B cell (primary cell): Measurements from ENCODE around the gene ZNF79. TPM values are rescaled to one million over a fixed set of nuclear protein-coding genes. Genes with fewer than 3 reads are reported as not detected.

ENCODE experiments used
- ATAC-seq: fragments of 200-7000 bp; cut with Tn5 transposase; one replicate; pipeline ENCODE4 v1.10.0; 2021; ENCODE audit warnings: low read depth, mild to moderate bottlenecking, moderate number of reproducible peaks, moderate library complexity
- CTCF ChIA-PET: fragments of 350-600 bp; sonication (Branson Sonifier 250); formaldehyde crosslinking; loops from one replicate; lab custom pipeline; 2021; ENCODE audit warnings: antibody characterized with exemption, inconsistent platforms; lab: Charles Lee
- POLR2A ChIA-PET: fragments of 350-600 bp; sonication (Branson Sonifier 250); formaldehyde crosslinking; loops from one replicate; lab custom pipeline; 2021; ENCODE audit warnings: antibody characterized with exemption; lab: Charles Lee
- DNase-seq: peaks from one replicate; pipeline ENCODE4 v3.0.0; 2013
- H2AFZ ChIP-seq: 2 replicates; pipeline ENCODE4 v1.6.1; 2012; ENCODE audit warnings: mild to moderate bottlenecking, low read depth, low read length; ENCODE audit not compliant: insufficient read depth, poor library complexity, severe bottlenecking
- H3K27ac ChIP-seq, 2 donors: 1 replicate in 1 of 2; 2 replicates in 1 of 2; pipeline ENCODE4 v1.5.1; 2012 to 2013; ENCODE audit warnings: low read length in 2 of 2, mild to moderate bottlenecking in 2 of 2, moderate library complexity in 1 of 2
- H3K27me3 ChIP-seq, 4 experiments: fragments of 200-600 bp in 1 of 4; sonication (generic) in 1 of 4; replicated peaks in 1 of 4; 1 replicate in 2 of 4; 2 replicates in 2 of 4; pipeline versions ENCODE4 v1.6.1 to v1.7.0; 2013 to 2016; ENCODE audit warnings: low read length in 3 of 4, mild to moderate bottlenecking in 2 of 4, mixed read lengths in 1 of 4, moderate library complexity in 1 of 4; ENCODE audit not compliant: insufficient read depth in 4 of 4, control insufficient read depth in 3 of 4; ENCODE audit errors: control extremely low read depth in 1 of 4
- H3K36me3 ChIP-seq, 2 experiments: replicated peaks in 1 of 2; 1 replicate in 1 of 2; 2 replicates in 1 of 2; pipeline versions ENCODE4 v1.6.1 to v1.7.1; 2013; ENCODE audit warnings: low read length in 1 of 2; ENCODE audit not compliant: insufficient read depth in 2 of 2, control insufficient read depth in 1 of 2; ENCODE audit errors: control extremely low read depth in 1 of 2, extremely low read depth in 1 of 2
- H3K4me1 ChIP-seq, 2 donors: fragments of 200-600 bp in 1 of 2; sonication (generic) in 1 of 2; 1 replicate in 1 of 2; 2 replicates in 1 of 2; pipeline versions ENCODE4 v1.5.1 to v1.6.1; 2013 to 2017; ENCODE audit warnings: low read length in 2 of 2; ENCODE audit not compliant: control insufficient read depth in 2 of 2, insufficient read depth in 2 of 2
- H3K4me2 ChIP-seq: replicated peaks from 2 replicates; pipeline ENCODE3; 2012; ENCODE audit warnings: mild to moderate bottlenecking, low read depth, low read length; ENCODE audit not compliant: poor library complexity, severe bottlenecking
- H3K4me3 ChIP-seq, 5 experiments: fragments of 200-600 bp in 1 of 5; sonication (generic) in 1 of 5; 1 replicate in 3 of 5; 2 replicates in 2 of 5; pipeline versions ENCODE4 v1.5.1 to v1.7.0; 2011 to 2016; ENCODE audit warnings: low read length in 4 of 5, mild to moderate bottlenecking in 4 of 5, low read depth in 2 of 5, control low read depth in 1 of 5, moderate library complexity in 1 of 5; ENCODE audit not compliant: insufficient read depth in 1 of 5; ENCODE audit errors: control extremely low read depth in 1 of 5, extremely low read depth in 1 of 5
- H3K79me2 ChIP-seq: fragments of 200-600 bp; sonication (generic); one replicate; pipeline ENCODE4 v1.6.0; 2016; ENCODE audit warnings: low read length; ENCODE audit not compliant: control insufficient read depth, insufficient read depth
- H3K9ac ChIP-seq: fragments of 200-600 bp; sonication (generic); 2 replicates; pipeline ENCODE4 v1.6.1; 2017; ENCODE audit warnings: mild to moderate bottlenecking, low read length, moderate library complexity
- H3K9me3 ChIP-seq, 3 donors: one replicate each; pipeline versions ENCODE4 v1.6.1 to v1.7.1; 2013; ENCODE audit warnings: low read length in 2 of 3; ENCODE audit not compliant: control insufficient read depth in 2 of 3, insufficient read depth in 1 of 3; ENCODE audit errors: control extremely low read depth in 1 of 3
- H4K20me1 ChIP-seq: 2 replicates; pipeline ENCODE4 v1.6.0; 2012; ENCODE audit warnings: mild to moderate bottlenecking, low read length; ENCODE audit not compliant: insufficient read depth, control insufficient read depth, poor library complexity, severe bottlenecking
- H3K27ac Mint-ChIP-seq: one replicate; pipeline ENCODE4 v1.8.0; 2021; ENCODE audit warnings: mixed read lengths
- H3K27me3 Mint-ChIP-seq: one replicate; pipeline ENCODE4 v1.8.0; 2021; ENCODE audit warnings: mixed read lengths
- H3K4me1 Mint-ChIP-seq: one replicate; pipeline ENCODE4 v1.8.0; 2021; ENCODE audit warnings: mixed read lengths
- H3K4me3 Mint-ChIP-seq: one replicate; pipeline ENCODE4 v1.8.0; 2021; ENCODE audit warnings: mixed read lengths
- H3K9me3 Mint-ChIP-seq: one replicate; pipeline ENCODE4 v1.8.0; 2022; ENCODE audit warnings: mixed read lengths; ENCODE audit not compliant: insufficient read depth
- EZH2 ChIP-seq: IDR thresholded peaks from 2 replicates; pipeline ENCODE4 v1.6.1; 2012; ENCODE audit warnings: borderline replicate concordance, low read depth, mild to moderate bottlenecking, moderate library complexity, low read length; ENCODE audit not compliant: insufficient read depth, poor library complexity, severe bottlenecking
- WGBS: methylation state at CpG from one replicate; pipeline ENCODE4 v1.1.5; 2013; ENCODE audit warnings: missing lambda C conversion rate; ENCODE audit not compliant: insufficient coverage; 5-methylcytosine and 5-hydroxymethylcytosine counted together
- intact Hi-C: fragments of 100-400 bp; cut with micrococcal nuclease; formaldehyde crosslinking; loops from one replicate; pipeline ENCODE4 v1.10.0; 2022
- polyA plus RNA-seq: library from polyadenylated mRNA; depleted of rRNA; stranded (reverse); fragments of >200 nt; gene quantifications from 2 replicates; pipeline ENCODE4 v1.2.3, GENCODE V29; 2012
- total RNA-seq, 2 donors: library from RNA; stranded (reverse); fragments of 120-200 nt in 1 of 2; gene quantifications; 1 replicate in 1 of 2; 2 replicates in 1 of 2; pipeline versions ENCODE4 v1.2.3 to v1.2.4, GENCODE V29; 2013 to 2022
- TF ChIP-seq, protein P1 (sequence below): fragments of 200-600 bp; IDR thresholded peaks from one replicate; pipeline ENCODE4 v1.8.0; 2022; ENCODE audit warnings: antibody characterized with exemption, mild to moderate bottlenecking

Gene ZNF79
- total and polyA plus RNA-seq, 2 donors (not counting 1 experiment from before 2014, with no cell fraction given): 4.8 to 16.1 TPM

DNA sequence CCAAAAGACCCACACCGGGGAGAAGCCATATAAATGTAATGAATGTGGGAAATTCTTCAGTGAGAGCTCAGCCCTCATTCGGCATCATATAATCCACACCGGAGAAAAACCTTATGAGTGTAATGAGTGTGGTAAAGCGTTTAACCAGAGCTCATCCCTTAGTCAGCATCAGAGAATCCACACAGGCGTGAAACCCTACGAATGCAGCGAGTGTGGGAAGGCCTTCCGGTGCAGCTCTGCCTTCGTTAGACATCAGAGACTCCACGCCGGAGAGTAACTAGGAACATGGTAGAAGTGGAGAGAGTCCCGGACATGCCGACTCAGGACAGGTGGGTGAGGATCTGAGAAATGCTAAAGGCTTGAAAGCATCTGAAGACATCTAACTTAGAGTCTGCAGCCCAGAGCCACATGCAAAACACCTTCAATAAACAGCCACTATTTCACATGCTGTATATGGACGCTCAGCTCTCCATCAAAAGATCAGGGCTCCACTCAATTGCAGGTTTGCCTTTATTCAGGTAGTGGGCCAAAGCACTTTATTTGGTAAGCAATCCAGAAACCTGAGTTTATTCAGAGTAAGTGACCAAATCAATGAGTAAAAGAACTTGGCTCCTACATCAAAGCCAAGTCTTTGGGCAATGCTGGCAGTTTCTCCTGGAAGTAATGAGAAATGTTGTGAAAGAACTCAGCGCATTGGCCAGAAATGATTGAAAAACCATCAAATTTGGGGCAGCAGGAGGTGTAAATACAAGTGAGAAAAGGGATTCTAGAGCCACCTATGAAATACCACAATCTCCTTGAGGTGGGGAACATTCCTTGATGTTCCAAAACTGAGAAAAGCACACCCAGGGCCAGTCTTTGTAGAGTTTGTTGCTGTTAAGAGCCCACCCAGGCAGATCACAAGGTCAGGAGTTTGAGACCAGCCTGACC, 21.0 kb downstream of the ZNF79 start:
- peaks cover 0 to 6% (median 0%) of the 10 kb centered on the region in 3 donors for H3K9me3 ChIP-seq
- H3K4me1 ChIP-seq: peaks cover 11 to 14% of the 10 kb centered on the region in 2 donors
- H3K36me3 ChIP-seq: peaks cover 5 to 82% of the 10 kb centered on the region in 2 experiments
- TF ChIP-seq EZH2: no peak
- TF ChIP-seq, protein P1, sequence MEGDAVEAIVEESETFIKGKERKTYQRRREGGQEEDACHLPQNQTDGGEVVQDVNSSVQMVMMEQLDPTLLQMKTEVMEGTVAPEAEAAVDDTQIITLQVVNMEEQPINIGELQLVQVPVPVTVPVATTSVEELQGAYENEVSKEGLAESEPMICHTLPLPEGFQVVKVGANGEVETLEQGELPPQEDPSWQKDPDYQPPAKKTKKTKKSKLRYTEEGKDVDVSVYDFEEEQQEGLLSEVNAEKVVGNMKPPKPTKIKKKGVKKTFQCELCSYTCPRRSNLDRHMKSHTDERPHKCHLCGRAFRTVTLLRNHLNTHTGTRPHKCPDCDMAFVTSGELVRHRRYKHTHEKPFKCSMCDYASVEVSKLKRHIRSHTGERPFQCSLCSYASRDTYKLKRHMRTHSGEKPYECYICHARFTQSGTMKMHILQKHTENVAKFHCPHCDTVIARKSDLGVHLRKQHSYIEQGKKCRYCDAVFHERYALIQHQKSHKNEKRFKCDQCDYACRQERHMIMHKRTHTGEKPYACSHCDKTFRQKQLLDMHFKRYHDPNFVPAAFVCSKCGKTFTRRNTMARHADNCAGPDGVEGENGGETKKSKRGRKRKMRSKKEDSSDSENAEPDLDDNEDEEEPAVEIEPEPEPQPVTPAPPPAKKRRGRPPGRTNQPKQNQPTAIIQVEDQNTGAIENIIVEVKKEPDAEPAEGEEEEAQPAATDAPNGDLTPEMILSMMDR: no peak
- Mint-ChIP-seq H3K4me1 (peaks cover 26% of the 10 kb centered on the region), H3K9me3 (no peaks in the 10 kb centered on the region), H3K27me3 (no peaks in the 10 kb centered on the region), H3K27ac (no peak overlapping the region), H3K4me3 (no peak overlapping the region)
- CTCF ChIA-PET: interaction anchor here (0.6 kb wide), 1 partner anchor 20 kb away, joined by 3 read pairs; the partner anchor contains the start of gene ZNF79
- no peak overlapping the region for H3K9ac ChIP-seq
- H2AFZ ChIP-seq: no peak overlapping the region
- no peaks in the 10 kb centered on the region for H3K27me3 ChIP-seq
- ATAC-seq (no peak), DNase-seq (no peak)
- H3K27ac ChIP-seq: peak overlapping the region in 1 of 2 donors; percentile 23
- intact Hi-C loops: no loop called here
- H3K79me2 ChIP-seq: peaks cover 7% of the 10 kb centered on the region
- H3K4me3 ChIP-seq: no peak overlapping the region
- POLR2A ChIA-PET: interaction anchor here (0.6 kb wide), 1 partner anchor 817 kb away, joined by 7 read pairs; no protein-coding TSS in a partner anchor
- H4K20me1 ChIP-seq: peaks cover 38% of the 10 kb centered on the region
- H3K4me2 ChIP-seq: no peak overlapping the region
- WGBS: 91% methylated on average over 11 of the region's 15 CpGs
